Fibroblast of lung (primary cell): ENCODE measurements around the gene MSI2. TPM values are rescaled to one million over a fixed set of nuclear protein-coding genes. Genes with fewer than 3 reads are reported as not detected.

Experiments
- DNase-seq, 2 donors: peaks; one replicate each; pipeline versions ENCODE4 v3.0.0 to v3.0.0-alpha.2; 2010; ENCODE audit warnings: low read depth in 2 of 2
- H2AFZ ChIP-seq: 2 replicates; pipeline ENCODE4 v1.5.1; 2012; ENCODE audit warnings: low read length, control low read depth, inconsistent platforms
- H3K27ac ChIP-seq: 2 replicates; pipeline ENCODE4 v1.5.1; 2011; ENCODE audit warnings: low read length, control low read depth; ENCODE audit not compliant: insufficient read depth
- H3K27me3 ChIP-seq: 2 replicates; pipeline ENCODE4 v1.5.1; 2011; ENCODE audit warnings: mild to moderate bottlenecking, low read length; ENCODE audit not compliant: control insufficient read depth, insufficient read depth
- H3K36me3 ChIP-seq: 2 replicates; pipeline ENCODE4 v1.5.1; 2011; ENCODE audit warnings: low read length; ENCODE audit not compliant: control insufficient read depth, insufficient read depth
- H3K4me1 ChIP-seq: 2 replicates; pipeline ENCODE4 v1.5.1; 2011; ENCODE audit warnings: low read length; ENCODE audit not compliant: control insufficient read depth, insufficient read depth; ENCODE audit errors: extremely low read depth
- H3K4me2 ChIP-seq: 2 replicates; pipeline ENCODE4 v1.5.1; 2011; ENCODE audit warnings: low read length, control low read depth; ENCODE audit not compliant: insufficient read depth; ENCODE audit errors: extremely low read depth
- H3K4me3 ChIP-seq, 4 experiments: fragments of 200-600 bp in 1 of 4; sonication (generic) in 1 of 4; replicated peaks in 1 of 4; 2 replicates each; pipeline ENCODE4 v1.5.1; 2011 to 2016; ENCODE audit warnings: low read length in 4 of 4, low read depth in 3 of 4, mild to moderate bottlenecking in 3 of 4, control low read depth in 2 of 4, inconsistent platforms in 1 of 4, mixed read lengths in 1 of 4; ENCODE audit not compliant: insufficient read depth in 1 of 4; ENCODE audit errors: control extremely low read depth in 1 of 4
- H3K79me2 ChIP-seq: 2 replicates; pipeline ENCODE4 v1.5.1; 2012; ENCODE audit warnings: mild to moderate bottlenecking, low read length, inconsistent platforms; ENCODE audit not compliant: control insufficient read depth, insufficient read depth
- H3K9ac ChIP-seq: 2 replicates; pipeline ENCODE4 v1.5.1; 2011; ENCODE audit warnings: mild to moderate bottlenecking, low read length, control low read depth; ENCODE audit not compliant: insufficient read depth
- H3K9me3 ChIP-seq: 2 replicates; pipeline ENCODE4 v1.5.1; 2012; ENCODE audit warnings: low read depth, low read length; ENCODE audit not compliant: control insufficient read depth, insufficient read depth
- H4K20me1 ChIP-seq: 2 replicates; pipeline ENCODE4 v1.5.1; 2011; ENCODE audit warnings: low read length; ENCODE audit not compliant: control insufficient read depth, insufficient read depth; ENCODE audit errors: extremely low read depth
- CTCF ChIP-seq, 2 donors: IDR thresholded peaks in 1 of 2; conservative IDR thresholded peaks in 1 of 2; 1 replicate in 1 of 2; 2 replicates in 1 of 2; pipeline ENCODE4 v1.5.1; 2011 to 2012; ENCODE audit warnings: low read length in 2 of 2, control low read depth in 1 of 2, inconsistent platforms in 1 of 2, low read depth in 1 of 2, mild to moderate bottlenecking in 1 of 2
- EZH2 ChIP-seq: IDR thresholded peaks from 2 replicates; pipeline ENCODE4 v1.5.1; 2012; ENCODE audit warnings: low read length, control low read depth, mild to moderate bottlenecking; ENCODE audit errors: missing control alignments
- polyA plus RNA-seq, 2 donors: library from polyadenylated mRNA; depleted of rRNA in 1 of 2; stranded (reverse) in 1 of 2; unstranded in 1 of 2; fragments of >200 nt; gene quantifications; 2 replicates each; pipeline ENCODE4 v1.2.1, GENCODE V29; 2011 to 2012; ENCODE audit warnings: missing spikeins in 1 of 2
- total RNA-seq: library from RNA; depleted of rRNA; stranded (reverse); fragments of >200 nt; gene quantifications from 2 replicates; pipeline ENCODE4 v1.2.1, GENCODE V29; 2014

Gene MSI2
- total and polyA plus RNA-seq, 2 donors (not counting 1 experiment from before 2014, with no cell fraction given), result 6.8 to 14.2 TPM

GRCh38 chr17:57553526-57553925 lies 297.2 kb downstream of the MSI2 start:
- Histone ChIP-seq H3K27me3 (no peaks in the 10 kb centered on the region), H2AFZ (no peak overlapping the region), H3K27ac (no peak overlapping the region), H3K4me1 (no peaks in the 10 kb centered on the region), H3K4me2 (no peak overlapping the region), H3K9me3 (no peaks in the 10 kb centered on the region), H3K4me3 (no peak overlapping the region), H3K9ac (no peak overlapping the region), H4K20me1 (no peaks in the 10 kb centered on the region), H3K36me3 (no peaks in the 10 kb centered on the region), H3K79me2 (no peaks in the 10 kb centered on the region)
- TF ChIP-seq CTCF (conservative IDR thresholded peaks at IDR 0.05 in 1 of 2, IDR thresholded peaks at IDR 0.05 in 1 of 2; ENCODE audit: low read depth in 1 of 2, low read length in 2 of 2), result no peak
- no peak for TF ChIP-seq EZH2
- peak; percentile 67 to 87 for DNase-seq

- no peaks in the 10 kb centered on the region for H3K36me3 ChIP-seq
- peak; percentile 54 to 58 for DNase-seq
- H3K9me3 ChIP-seq, result no peaks in the 10 kb centered on the region
- H2AFZ ChIP-seq, result no peak overlapping the region
- no peaks in the 10 kb centered on the region for H4K20me1 ChIP-seq
- no peak for TF ChIP-seq CTCF (conservative IDR thresholded peaks at IDR 0.05 in 1 of 2, IDR thresholded peaks at IDR 0.05 in 1 of 2; ENCODE audit: low read depth in 1 of 2, low read length in 2 of 2)
- TF ChIP-seq EZH2, result no peak
- no peak overlapping the region for H3K27ac ChIP-seq
- H3K4me2 ChIP-seq, result no peak overlapping the region
- no peak overlapping the region for H3K9ac ChIP-seq
- H3K4me3 ChIP-seq, result no peak overlapping the region
- H3K27me3 ChIP-seq, result no peaks in the 10 kb centered on the region
- no peaks in the 10 kb centered on the region for H3K79me2 ChIP-seq
- H3K4me1 ChIP-seq, result no peaks in the 10 kb centered on the region
These were observed 297.9 kb downstream of the MSI2 start for GRCh38 chr17:57553991-57554825.

- Histone ChIP-seq H3K27ac (no peak overlapping the region), H3K9ac (no peak overlapping the region), H4K20me1 (no peaks in the 10 kb centered on the region), H3K36me3 (no peaks in the 10 kb centered on the region), H3K4me1 (no peaks in the 10 kb centered on the region), H3K27me3 (no peaks in the 10 kb centered on the region), H3K4me3 (no peak overlapping the region), H3K9me3 (no peaks in the 10 kb centered on the region), H3K4me2 (no peak overlapping the region), H3K79me2 (no peaks in the 10 kb centered on the region), H2AFZ (no peak overlapping the region)
- TF ChIP-seq CTCF (conservative IDR thresholded peaks at IDR 0.05 in 1 of 2, IDR thresholded peaks at IDR 0.05 in 1 of 2; ENCODE audit: low read depth in 1 of 2, low read length in 2 of 2) (no peak), EZH2 (no peak)
- no peak for DNase-seq
These were observed 298.7 kb downstream of the MSI2 start for GRCh38 chr17:57554826-57555635.
